Liver (tissue), 3 donors: ENCODE results near the gene ULK3.

Experiments used
- EGR1 ChIP-seq, 2 donors: IDR thresholded peaks; 2 replicates each; pipeline ENCODE4 v1.6.1; 2016 to 2018; ENCODE audit warnings: antibody characterized with exemption in 2 of 2, low read depth in 2 of 2
- FOXA1 ChIP-seq: IDR thresholded peaks from 2 replicates; pipeline ENCODE4 v1.6.1; 2016; ENCODE audit warnings: antibody characterized with exemption
- GABPA ChIP-seq, 2 donors: IDR thresholded peaks in 1 of 2; conservative IDR thresholded peaks in 1 of 2; 2 replicates each; pipeline ENCODE4 v1.6.1; 2016; ENCODE audit warnings: antibody characterized with exemption in 2 of 2, mild to moderate bottlenecking in 1 of 2, moderate library complexity in 1 of 2
- HNF4A ChIP-seq, 2 donors: conservative IDR thresholded peaks; 2 replicates each; pipeline ENCODE4 v1.6.1; 2016; ENCODE audit warnings: antibody characterized with exemption in 2 of 2, mild to moderate bottlenecking in 2 of 2
- HNF4G ChIP-seq: IDR thresholded peaks from 2 replicates; pipeline ENCODE4 v1.6.1; 2016; ENCODE audit warnings: antibody characterized with exemption
- JUND ChIP-seq, 2 donors: IDR thresholded peaks; 2 replicates each; pipeline ENCODE4 v1.6.1; 2016; ENCODE audit warnings: antibody characterized with exemption in 2 of 2
- RAD21 ChIP-seq, 2 donors: IDR thresholded peaks; 2 replicates each; pipeline ENCODE4 v1.6.1; 2016; ENCODE audit warnings: antibody characterized with exemption in 2 of 2, mild to moderate bottlenecking in 2 of 2
- SP1 ChIP-seq: IDR thresholded peaks from 2 replicates; pipeline ENCODE4 v1.6.1; 2018; ENCODE audit warnings: antibody characterized with exemption, mild to moderate bottlenecking
- TAF1 ChIP-seq: conservative IDR thresholded peaks from 2 replicates; pipeline ENCODE4 v1.6.1; 2016; ENCODE audit warnings: antibody characterized with exemption, mild to moderate bottlenecking
- YY1 ChIP-seq: IDR thresholded peaks from 2 replicates; pipeline ENCODE4 v1.6.1; 2016; ENCODE audit warnings: antibody characterized with exemption, mild to moderate bottlenecking
- TF ChIP-seq, protein P1 (sequence below): fragments of 150-350 bp; IDR thresholded peaks from 2 replicates; pipeline ENCODE4 v1.5.1; 2017; ENCODE audit warnings: improper control_type of control experiment, low read depth, low read length; ENCODE audit not compliant: missing input control
- TF ChIP-seq, protein P2 (sequence below): IDR thresholded peaks from 2 replicates; pipeline ENCODE4 v1.6.1; 2016; ENCODE audit warnings: antibody characterized with exemption, mild to moderate bottlenecking
- TF ChIP-seq, protein P3 (sequence below): IDR thresholded peaks from 2 replicates; pipeline ENCODE4 v1.6.1; 2016; ENCODE audit warnings: antibody characterized with exemption
- donor health status: healthy.
- donor health status: healthy.

DNA sequence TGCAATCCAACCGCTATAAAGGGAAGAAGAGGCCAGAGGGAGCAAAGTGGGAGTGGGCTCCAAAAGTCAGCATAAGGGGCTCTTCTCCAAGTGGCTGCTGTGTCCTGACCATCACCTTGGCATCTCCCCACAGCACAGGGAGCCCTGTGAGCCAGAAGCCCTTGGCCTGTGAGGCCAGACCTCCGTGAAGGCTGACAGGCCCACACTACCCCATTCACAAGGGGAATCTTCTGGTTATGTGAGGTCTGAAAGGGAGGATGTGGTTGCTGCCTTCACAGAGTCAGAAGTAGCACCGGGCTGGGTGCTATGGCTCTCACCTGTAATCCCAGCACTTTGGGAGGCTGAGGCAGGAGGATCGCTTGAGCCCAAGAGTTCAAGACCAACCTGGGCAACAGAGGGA lies 2.6 kb upstream of the ULK3 start:
- TF ChIP-seq, protein P1, sequence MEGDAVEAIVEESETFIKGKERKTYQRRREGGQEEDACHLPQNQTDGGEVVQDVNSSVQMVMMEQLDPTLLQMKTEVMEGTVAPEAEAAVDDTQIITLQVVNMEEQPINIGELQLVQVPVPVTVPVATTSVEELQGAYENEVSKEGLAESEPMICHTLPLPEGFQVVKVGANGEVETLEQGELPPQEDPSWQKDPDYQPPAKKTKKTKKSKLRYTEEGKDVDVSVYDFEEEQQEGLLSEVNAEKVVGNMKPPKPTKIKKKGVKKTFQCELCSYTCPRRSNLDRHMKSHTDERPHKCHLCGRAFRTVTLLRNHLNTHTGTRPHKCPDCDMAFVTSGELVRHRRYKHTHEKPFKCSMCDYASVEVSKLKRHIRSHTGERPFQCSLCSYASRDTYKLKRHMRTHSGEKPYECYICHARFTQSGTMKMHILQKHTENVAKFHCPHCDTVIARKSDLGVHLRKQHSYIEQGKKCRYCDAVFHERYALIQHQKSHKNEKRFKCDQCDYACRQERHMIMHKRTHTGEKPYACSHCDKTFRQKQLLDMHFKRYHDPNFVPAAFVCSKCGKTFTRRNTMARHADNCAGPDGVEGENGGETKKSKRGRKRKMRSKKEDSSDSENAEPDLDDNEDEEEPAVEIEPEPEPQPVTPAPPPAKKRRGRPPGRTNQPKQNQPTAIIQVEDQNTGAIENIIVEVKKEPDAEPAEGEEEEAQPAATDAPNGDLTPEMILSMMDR, result no peak
- no peak for TF ChIP-seq TAF1
- no peak for TF ChIP-seq SP1
- no peak for TF ChIP-seq YY1
- no peak for TF ChIP-seq GABPA (IDR thresholded peaks at IDR 0.05 in 1 of 2, conservative IDR thresholded peaks at IDR 0.05 in 1 of 2)
- no peak for TF ChIP-seq RAD21 (IDR thresholded peaks at IDR 0.05)
- TF ChIP-seq EGR1 (IDR thresholded peaks at IDR 0.05; ENCODE audit: low read depth in 2 of 2), result no peak
- no peak for TF ChIP-seq HNF4G
- TF ChIP-seq HNF4A (conservative IDR thresholded peaks at IDR 0.05), result no peak
- TF ChIP-seq JUND (IDR thresholded peaks at IDR 0.05), result no peak
- TF ChIP-seq, protein P2, sequence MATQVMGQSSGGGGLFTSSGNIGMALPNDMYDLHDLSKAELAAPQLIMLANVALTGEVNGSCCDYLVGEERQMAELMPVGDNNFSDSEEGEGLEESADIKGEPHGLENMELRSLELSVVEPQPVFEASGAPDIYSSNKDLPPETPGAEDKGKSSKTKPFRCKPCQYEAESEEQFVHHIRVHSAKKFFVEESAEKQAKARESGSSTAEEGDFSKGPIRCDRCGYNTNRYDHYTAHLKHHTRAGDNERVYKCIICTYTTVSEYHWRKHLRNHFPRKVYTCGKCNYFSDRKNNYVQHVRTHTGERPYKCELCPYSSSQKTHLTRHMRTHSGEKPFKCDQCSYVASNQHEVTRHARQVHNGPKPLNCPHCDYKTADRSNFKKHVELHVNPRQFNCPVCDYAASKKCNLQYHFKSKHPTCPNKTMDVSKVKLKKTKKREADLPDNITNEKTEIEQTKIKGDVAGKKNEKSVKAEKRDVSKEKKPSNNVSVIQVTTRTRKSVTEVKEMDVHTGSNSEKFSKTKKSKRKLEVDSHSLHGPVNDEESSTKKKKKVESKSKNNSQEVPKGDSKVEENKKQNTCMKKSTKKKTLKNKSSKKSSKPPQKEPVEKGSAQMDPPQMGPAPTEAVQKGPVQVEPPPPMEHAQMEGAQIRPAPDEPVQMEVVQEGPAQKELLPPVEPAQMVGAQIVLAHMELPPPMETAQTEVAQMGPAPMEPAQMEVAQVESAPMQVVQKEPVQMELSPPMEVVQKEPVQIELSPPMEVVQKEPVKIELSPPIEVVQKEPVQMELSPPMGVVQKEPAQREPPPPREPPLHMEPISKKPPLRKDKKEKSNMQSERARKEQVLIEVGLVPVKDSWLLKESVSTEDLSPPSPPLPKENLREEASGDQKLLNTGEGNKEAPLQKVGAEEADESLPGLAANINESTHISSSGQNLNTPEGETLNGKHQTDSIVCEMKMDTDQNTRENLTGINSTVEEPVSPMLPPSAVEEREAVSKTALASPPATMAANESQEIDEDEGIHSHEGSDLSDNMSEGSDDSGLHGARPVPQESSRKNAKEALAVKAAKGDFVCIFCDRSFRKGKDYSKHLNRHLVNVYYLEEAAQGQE, result no peak
- TF ChIP-seq, protein P3, sequence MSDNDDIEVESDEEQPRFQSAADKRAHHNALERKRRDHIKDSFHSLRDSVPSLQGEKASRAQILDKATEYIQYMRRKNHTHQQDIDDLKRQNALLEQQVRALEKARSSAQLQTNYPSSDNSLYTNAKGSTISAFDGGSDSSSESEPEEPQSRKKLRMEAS, result no peak
- TF ChIP-seq FOXA1, result no peak
